SJCRH30 (cell line): ENCODE data around the gene PLXND1. TPM values are rescaled to one million over a fixed set of nuclear protein-coding genes. Genes with fewer than 3 reads are reported as not detected.

Experiments used
- DNase-seq, 2 experiments: peaks; one replicate each; pipeline ENCODE4 v3.0.0-alpha.2; 2015 to 2020
- H3K27ac ChIP-seq: fragments of 250-450 bp; sonication (Bioruptor Pico); 2 replicates; pipeline ENCODE4 v1.5.1; 2020; ENCODE audit warnings: mild to moderate bottlenecking, moderate library complexity
- H3K27me3 ChIP-seq: fragments of 250-450 bp; sonication (Bioruptor Pico); 2 replicates; pipeline ENCODE4 v1.5.1; 2020; ENCODE audit warnings: mild to moderate bottlenecking, moderate library complexity
- H3K36me3 ChIP-seq: fragments of 250-450 bp; sonication (Bioruptor Pico); 2 replicates; pipeline ENCODE4 v1.5.1; 2020; ENCODE audit warnings: mild to moderate bottlenecking, moderate library complexity
- H3K4me1 ChIP-seq: fragments of 250-450 bp; sonication (Bioruptor Pico); 2 replicates; pipeline ENCODE4 v1.5.1; 2020; ENCODE audit warnings: mild to moderate bottlenecking, moderate library complexity
- H3K4me3 ChIP-seq: fragments of 250-450 bp; sonication (Bioruptor Pico); 2 replicates; pipeline ENCODE4 v1.5.1; 2020; ENCODE audit warnings: mild to moderate bottlenecking, moderate library complexity
- H3K9me3 ChIP-seq: fragments of 250-450 bp; sonication (Bioruptor Pico); replicated peaks from 2 replicates; pipeline ENCODE4 v1.5.1; 2020; ENCODE audit warnings: mild to moderate bottlenecking, moderate library complexity
- total RNA-seq: library from RNA; depleted of rRNA; stranded (reverse); fragments of >200 nt; shearing (Covaris generic); gene quantifications from 2 replicates; pipeline ENCODE4 v1.2.3, GENCODE V29; 2014; rRNA removed

The PLXND1 gene
- total RNA-seq, 1 experiment from 2014 or later, result 95.8 TPM

GRCh38 chr3:129514110-129514509 lies 92.4 kb downstream of the PLXND1 start:
- Histone ChIP-seq H3K27me3 (no peaks in the 10 kb centered on the region), H3K4me3 (no peak overlapping the region), H3K4me1 (no peaks in the 10 kb centered on the region), H3K27ac (no peak overlapping the region), H3K9me3 (no peaks in the 10 kb centered on the region), H3K36me3 (no peaks in the 10 kb centered on the region)
- DNase-seq, result no peak

GRCh38 chr3:129513705-129514104 lies 92.8 kb downstream of the PLXND1 start:
- H3K27me3 ChIP-seq, result no peaks in the 10 kb centered on the region
- no peaks in the 10 kb centered on the region for H3K9me3 ChIP-seq
- H3K36me3 ChIP-seq, result no peaks in the 10 kb centered on the region
- H3K4me1 ChIP-seq, result no peaks in the 10 kb centered on the region
- H3K27ac ChIP-seq, result no peak overlapping the region
- DNase-seq, result no peak
- no peak overlapping the region for H3K4me3 ChIP-seq

DNA sequence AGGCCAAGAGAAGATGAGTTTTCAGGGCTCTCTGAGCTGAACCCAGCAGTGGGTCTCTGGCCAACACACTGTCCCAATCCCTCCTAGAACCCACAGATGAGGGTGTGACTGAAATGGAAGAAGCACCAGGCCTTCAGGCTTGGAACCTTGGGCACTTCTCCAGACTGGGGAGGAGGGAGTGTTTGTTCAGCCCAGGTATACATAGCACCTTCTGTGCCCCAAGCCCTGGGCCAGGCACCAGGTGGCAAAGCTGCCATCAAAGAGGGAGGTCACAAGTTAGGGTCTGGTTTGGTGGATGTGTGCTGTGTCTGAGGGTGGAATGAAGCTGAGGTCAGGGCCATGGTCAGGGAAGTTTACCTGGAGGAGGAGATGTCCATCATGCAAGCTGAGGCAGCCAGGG lies 93.9 kb downstream of the PLXND1 start:
- DNase-seq, result no peak
- Histone ChIP-seq H3K4me1 (peaks cover 7% of the 10 kb centered on the region), H3K4me3 (no peak overlapping the region), H3K27ac (no peak overlapping the region), H3K36me3 (no peaks in the 10 kb centered on the region), H3K9me3 (no peaks in the 10 kb centered on the region), H3K27me3 (no peaks in the 10 kb centered on the region)

DNA sequence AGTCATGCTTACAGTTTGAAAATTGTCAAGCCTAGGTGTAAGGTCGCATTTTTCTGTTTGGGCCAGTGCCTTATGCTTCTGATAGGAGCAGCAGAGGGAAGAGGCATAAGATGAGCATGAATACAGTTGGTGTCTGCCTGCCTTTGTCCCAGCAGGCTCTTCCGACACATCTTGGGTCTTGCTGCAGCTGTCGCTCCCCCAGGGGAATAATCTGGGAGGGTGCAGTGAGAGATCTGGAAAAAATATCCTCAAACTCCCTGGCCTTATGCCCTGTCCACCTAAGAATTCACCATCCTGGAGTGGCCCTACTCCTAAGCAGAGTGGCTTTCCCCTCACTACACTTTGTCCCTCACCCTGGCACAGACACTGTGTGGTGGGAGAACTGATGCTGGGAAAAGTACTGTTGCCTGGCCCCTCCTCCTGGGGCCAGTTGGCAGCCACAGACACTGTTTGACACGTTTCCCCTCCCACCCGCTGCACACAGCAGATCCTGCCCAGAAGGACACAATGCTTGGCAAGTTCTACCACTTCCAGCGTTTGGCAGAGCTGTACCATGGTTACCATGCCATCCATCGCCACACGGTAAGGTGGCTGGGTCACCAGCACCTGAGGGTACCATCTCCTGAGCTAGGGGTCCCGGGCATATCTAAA lies 99.2 kb downstream of the PLXND1 start:
- Histone ChIP-seq H3K36me3 (no peaks in the 10 kb centered on the region), H3K4me1 (peaks cover 19% of the 10 kb centered on the region), H3K27me3 (no peaks in the 10 kb centered on the region), H3K9me3 (no peaks in the 10 kb centered on the region), H3K4me3 (no peak overlapping the region), H3K27ac (no peak overlapping the region)
- peak; percentile 63 to 78 for DNase-seq

- no peak overlapping the region for H3K27ac ChIP-seq
- H3K36me3 ChIP-seq, result no peaks in the 10 kb centered on the region
- H3K4me1 ChIP-seq, result peaks cover 19% of the 10 kb centered on the region
- no peak overlapping the region for H3K4me3 ChIP-seq
- DNase-seq, result no peak
- no peaks in the 10 kb centered on the region for H3K27me3 ChIP-seq
- no peaks in the 10 kb centered on the region for H3K9me3 ChIP-seq
Measured at GRCh38 chr3:129506231-129506742, 100.2 kb downstream of the PLXND1 start.

GRCh38 chr3:129505341-129505740 lies 101.1 kb downstream of the PLXND1 start:
- H3K36me3 ChIP-seq, result peaks cover under 1% of the 10 kb centered on the region; the same call in 1 of the 2 replicates
- no peak for DNase-seq
- H3K4me1 ChIP-seq, result peaks cover 19% of the 10 kb centered on the region
- H3K27ac ChIP-seq, result no peak overlapping the region
- no peak overlapping the region for H3K4me3 ChIP-seq
- H3K27me3 ChIP-seq, result no peaks in the 10 kb centered on the region
- H3K9me3 ChIP-seq, result no peaks in the 10 kb centered on the region

Other genes with a start within 250 kb of the PLXND1 start
- gene EFCAB12, start 178.0 kb downstream of the PLXND1 start, total RNA-seq, result not detected in 2 replicates
- 29.6 and 36.7 TPM in 2 replicates for gene MBD4, start 166.7 kb downstream of the PLXND1 start, total RNA-seq
- 15.7 and 18.1 TPM in 2 replicates for gene IFT122, start 166.5 kb downstream of the PLXND1 start, total RNA-seq
- not detected in 2 replicates for gene RHO, start 78.0 kb downstream of the PLXND1 start, total RNA-seq
- gene H1-8, start 63.5 kb downstream of the PLXND1 start, total RNA-seq, result not detected in 2 replicates